Pancreas (tissue), 10 donors: Measurements from ENCODE around the gene APBA2. TPM values are rescaled to one million over a fixed set of nuclear protein-coding genes. Genes with fewer than 3 reads are reported as not detected.

Experiments
- ATAC-seq, 4 donors: fragments of 200-7000 bp; cut with Tn5 transposase; one replicate each; pipeline versions ENCODE4 v1.8.0 to v1.9.1; 2020; ENCODE audit warnings: mild to moderate bottlenecking in 4 of 4, moderate library complexity in 4 of 4
- DNase-seq, 6 donors: peaks; one replicate each; pipeline ENCODE4 v3.0.0-alpha.2; 2020
- FAIRE-seq: peaks from 2 replicates; lab custom pipeline; 2012; peaks lifted over from hg19 to GRCh38; lab: Jason Lieb, UNC
- H3K27ac ChIP-seq, 4 donors: fragments of 200-600 bp; sonication (generic); 1 replicate in 3 of 4; 2 replicates in 1 of 4; pipeline versions ENCODE4 v1.5.0 to v1.8.0; 2020
- H3K27me3 ChIP-seq, 4 donors: fragments of 200-600 bp; one replicate each; pipeline ENCODE4 v1.8.0; 2021
- H3K36me3 ChIP-seq, 3 donors: fragments of 200-600 bp; sonication (generic) in 1 of 3; one replicate each; pipeline versions ENCODE4 v1.5.0 to v1.8.0; 2020 to 2021
- H3K4me1 ChIP-seq, 3 donors: fragments of 200-600 bp; one replicate each; pipeline ENCODE4 v1.8.0; 2021
- H3K4me3 ChIP-seq, 4 donors: fragments of 200-600 bp; sonication (generic) in 2 of 4; one replicate each; pipeline versions ENCODE4 v1.5.0 to v1.8.0; 2020 to 2021
- H3K9me3 ChIP-seq, 4 donors: fragments of 200-600 bp; one replicate each; pipeline ENCODE4 v1.8.0; 2021
- WGBS, 2 donors: extraction: QIAGEN DNeasy Blood & Tissue Kit; methylation state at CpG; one replicate each; pipeline ENCODE4 v1.1.7; 2013; 5-methylcytosine and 5-hydroxymethylcytosine counted together
- intact Hi-C, 3 donors: fragments of 100-400 bp; cut with DNase I; formaldehyde crosslinking; loops; one replicate each; pipeline versions ENCODE4 v1.11.1 to v1.14.2; 2022
- polyA plus RNA-seq, 2 donors: library from polyadenylated mRNA; stranded (reverse); fragments of 200-250 nt; gene quantifications; one replicate each; pipeline ENCODE4 v1.2.3, GENCODE V29; 2013
- total RNA-seq, 6 donors: library from RNA; stranded (reverse); fragmentation: NEBNext Ultra II Directional in 4 of 6; extraction: Animal tissue kit (Norgen Biotek cat#: 25700) in 4 of 6; gene quantifications; one replicate each; pipeline versions ENCODE4 v1.2.1 to v1.2.4, GENCODE V29; 2021 to 2023
- TF ChIP-seq, protein P1 (sequence below), 4 donors: fragments of 200-600 bp; sonication (generic) in 3 of 4; IDR thresholded peaks; one replicate each; pipeline versions ENCODE4 v1.5.0 to v1.8.0; 2021; ENCODE audit warnings: antibody characterized with exemption in 4 of 4
- donor health status: healthy with polysubstance abuse.
- donor health status: DM: no; HTN: no; CAD: no; lungs with moderate emphysema.
- donor health status: DM: no; HTN: no; CAD: no.
- donor health status: control.
- donor health status: control.
- donor health status: Bipolar disorder and iron deficiency.
- donor health status: DM: yes; HTN: yes; CAD: no.
- donor health status: DM: no; HTN: no; CAD: no.
- donor health status: DM: no; HTN: no; CAD: no.
- donor health status: DM: yes; HTN: yes; CAD: no.

The APBA2 gene
- total and polyA plus RNA-seq, 8 donors, result 3.9 to 10.3 (median 6.7) TPM

DNA sequence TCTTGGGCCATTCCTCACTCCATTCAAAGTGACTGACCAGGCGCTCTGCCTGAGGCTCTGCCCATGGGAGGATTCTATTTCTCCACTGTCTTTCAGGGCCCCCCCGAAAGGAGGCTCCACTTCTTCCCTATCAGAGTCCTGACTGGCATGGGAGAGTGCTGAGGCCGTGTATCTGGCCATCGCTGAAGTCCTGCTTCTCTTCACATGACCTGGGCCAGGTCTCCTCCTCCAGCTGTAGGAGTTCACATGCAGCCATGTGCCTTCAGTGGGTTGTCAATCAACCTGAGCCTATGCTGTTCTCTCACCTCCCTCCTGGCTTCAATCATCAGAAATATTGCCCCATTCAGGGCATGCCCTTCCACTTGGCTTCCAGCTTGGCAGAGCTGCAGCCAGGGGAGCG lies 12.8 kb upstream of the APBA2 start:
- DNase-seq (peak in 5 of 6 donors; percentile 53 to 82 (median 74)), FAIRE-seq (no peak), ATAC-seq (peak; percentile 89 to 91 (median 89))
- Histone ChIP-seq H3K9me3 (no peaks in the 10 kb centered on the region), H3K4me1 (peaks cover 0 to 5% (median 3%) of the 10 kb centered on the region in 3 donors), H3K27ac (peak overlapping the region; percentile 21 to 47 (median 40)), H3K36me3 (no peaks in the 10 kb centered on the region), H3K27me3 (no peaks in the 10 kb centered on the region), H3K4me3 (no peak overlapping the region)
- WGBS, 2 donors, result 48 to 52% methylated on average over 5 of the region's 5 CpGs
- intact Hi-C loops, result no loop called here
- TF ChIP-seq, protein P1, sequence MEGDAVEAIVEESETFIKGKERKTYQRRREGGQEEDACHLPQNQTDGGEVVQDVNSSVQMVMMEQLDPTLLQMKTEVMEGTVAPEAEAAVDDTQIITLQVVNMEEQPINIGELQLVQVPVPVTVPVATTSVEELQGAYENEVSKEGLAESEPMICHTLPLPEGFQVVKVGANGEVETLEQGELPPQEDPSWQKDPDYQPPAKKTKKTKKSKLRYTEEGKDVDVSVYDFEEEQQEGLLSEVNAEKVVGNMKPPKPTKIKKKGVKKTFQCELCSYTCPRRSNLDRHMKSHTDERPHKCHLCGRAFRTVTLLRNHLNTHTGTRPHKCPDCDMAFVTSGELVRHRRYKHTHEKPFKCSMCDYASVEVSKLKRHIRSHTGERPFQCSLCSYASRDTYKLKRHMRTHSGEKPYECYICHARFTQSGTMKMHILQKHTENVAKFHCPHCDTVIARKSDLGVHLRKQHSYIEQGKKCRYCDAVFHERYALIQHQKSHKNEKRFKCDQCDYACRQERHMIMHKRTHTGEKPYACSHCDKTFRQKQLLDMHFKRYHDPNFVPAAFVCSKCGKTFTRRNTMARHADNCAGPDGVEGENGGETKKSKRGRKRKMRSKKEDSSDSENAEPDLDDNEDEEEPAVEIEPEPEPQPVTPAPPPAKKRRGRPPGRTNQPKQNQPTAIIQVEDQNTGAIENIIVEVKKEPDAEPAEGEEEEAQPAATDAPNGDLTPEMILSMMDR (IDR thresholded peaks at IDR 0.05), result no peak

DNA sequence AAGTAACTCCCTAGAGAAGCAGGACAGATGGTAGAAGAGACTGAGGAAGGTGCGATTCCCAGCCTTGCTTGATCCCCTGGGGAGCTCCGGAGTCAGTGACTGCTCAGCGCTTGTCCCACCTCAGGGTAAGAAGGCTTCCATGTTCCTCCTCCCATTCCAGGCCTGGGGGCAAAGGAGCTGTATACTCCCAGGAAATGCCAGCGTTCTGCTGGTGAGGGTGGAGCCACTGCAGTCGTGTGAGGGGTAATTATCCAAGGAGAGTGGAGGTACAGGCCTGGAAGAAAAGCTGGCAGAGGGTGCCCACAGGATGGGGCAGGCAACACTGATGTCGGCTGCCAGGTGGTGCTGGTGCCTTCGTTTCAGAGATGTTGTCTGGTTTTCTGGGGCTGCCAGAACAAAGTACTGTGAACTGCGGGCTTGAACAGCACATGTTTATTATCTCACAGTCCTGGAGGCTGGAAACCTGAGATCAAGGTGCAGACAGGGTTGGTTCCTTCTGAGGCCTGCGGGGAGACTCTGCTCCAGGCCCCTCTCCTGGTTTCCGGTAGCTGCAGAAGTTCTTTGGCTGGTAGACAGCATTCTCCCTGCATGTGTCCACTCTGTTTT lies 12.1 kb upstream of the APBA2 start:
- no peak overlapping the region for H3K4me3 ChIP-seq
- peaks cover 0 to 5% (median 3%) of the 10 kb centered on the region in 3 donors for H3K4me1 ChIP-seq
- no peaks in the 10 kb centered on the region for H3K9me3 ChIP-seq
- ATAC-seq, result peak; percentile 80 to 86 (median 84)
- 38 to 44% methylated on average over 10 of the region's 10 CpGs for WGBS, 2 donors
- DNase-seq, result peak in 5 of 6 donors; percentile 52 to 68 (median 61)
- no peaks in the 10 kb centered on the region for H3K27me3 ChIP-seq
- no peak for FAIRE-seq
- TF ChIP-seq, protein P1 (IDR thresholded peaks at IDR 0.05), result no peak
- peak overlapping the region; percentile 21 to 47 (median 40) for H3K27ac ChIP-seq
- H3K36me3 ChIP-seq, result no peaks in the 10 kb centered on the region
- intact Hi-C loops, result no loop called here

DNA sequence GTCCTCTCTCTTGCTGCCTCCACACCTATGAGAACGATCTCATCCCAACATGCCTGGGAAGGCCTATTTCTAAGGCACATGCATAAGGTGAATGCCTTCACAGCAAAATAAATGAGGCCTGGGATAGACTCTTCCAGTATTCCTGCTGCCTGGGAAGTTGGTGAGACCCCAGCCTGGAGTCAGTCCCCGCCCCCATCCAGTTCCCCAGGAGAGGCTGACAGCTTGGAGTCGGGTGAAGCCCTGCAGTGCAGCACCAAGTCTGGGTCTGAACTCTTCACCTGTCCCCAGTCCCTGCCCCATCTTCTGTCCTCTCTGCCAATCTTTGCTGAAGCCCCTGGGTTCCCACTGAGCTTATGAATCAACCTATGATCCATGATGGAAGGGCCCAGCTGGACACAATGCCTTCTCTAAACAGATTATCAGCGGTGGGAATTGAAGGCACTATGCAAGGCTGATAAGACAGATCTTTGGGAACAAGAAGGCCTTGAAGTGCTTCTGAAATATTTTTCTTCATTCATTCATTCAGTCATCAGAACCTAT lies 10.2 kb upstream of the APBA2 start:
- DNase-seq, result peak in 1 of 6 donors; percentile 20
- TF ChIP-seq, protein P1 (IDR thresholded peaks at IDR 0.05), result no peak
- H3K27me3 ChIP-seq, result no peaks in the 10 kb centered on the region
- FAIRE-seq, result no peak
- no peak for ATAC-seq
- intact Hi-C loops, result no loop called here
- no peaks in the 10 kb centered on the region for H3K36me3 ChIP-seq
- WGBS, 2 donors, result 89 to 90% methylated on average over 4 of the region's 4 CpGs
- H3K4me3 ChIP-seq, result no peak overlapping the region
- H3K27ac ChIP-seq, result no peak overlapping the region
- peaks cover 0 to 5% (median 3%) of the 10 kb centered on the region in 3 donors for H3K4me1 ChIP-seq
- H3K9me3 ChIP-seq, result no peaks in the 10 kb centered on the region

DNA sequence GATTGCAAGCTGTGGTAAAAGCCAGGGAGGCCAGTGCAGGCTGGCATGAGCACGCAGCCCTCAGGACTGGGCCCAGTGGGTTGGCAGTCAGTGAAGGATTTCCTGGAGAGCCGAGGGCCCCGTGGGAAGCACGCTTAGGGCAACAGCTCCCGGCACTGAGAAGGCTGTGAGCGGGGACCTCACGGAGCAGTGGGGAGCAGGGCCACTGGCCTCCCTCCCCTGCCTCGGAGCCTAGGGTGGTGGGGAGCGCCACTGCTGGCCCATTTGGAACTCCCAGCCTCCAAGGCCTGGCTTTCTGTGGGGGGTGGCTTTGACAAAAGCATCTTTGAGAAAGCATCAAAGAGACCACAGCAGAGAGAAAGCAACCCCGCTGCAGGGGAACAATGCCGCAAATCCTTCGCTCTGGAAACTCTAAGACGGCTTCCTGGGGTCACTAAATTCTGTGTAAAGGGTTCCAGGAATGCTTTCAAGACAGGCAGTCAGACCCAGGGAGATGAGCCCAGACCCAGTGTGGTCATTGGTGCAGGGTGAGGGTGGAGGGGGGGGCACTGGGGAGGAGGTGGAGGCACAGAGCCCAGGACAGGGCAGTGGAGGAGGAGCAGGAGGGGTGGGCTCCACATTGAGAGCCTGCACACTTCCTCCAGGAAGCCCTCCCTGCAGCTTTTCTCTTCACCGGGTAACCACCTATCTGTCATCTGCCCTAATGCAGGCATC lies 9.5 kb upstream of the APBA2 start:
- TF ChIP-seq, protein P1 (IDR thresholded peaks at IDR 0.05), result no peak
- peaks cover 0 to 8% (median 5%) of the 10 kb centered on the region in 3 donors for H3K4me1 ChIP-seq
- no peak for FAIRE-seq
- no peaks in the 10 kb centered on the region for H3K9me3 ChIP-seq
- ATAC-seq, result no peak
- intact Hi-C loops, result no loop called here
- H3K27me3 ChIP-seq, result no peaks in the 10 kb centered on the region
- DNase-seq, result peak in 1 of 6 donors; percentile 49
- no peaks in the 10 kb centered on the region for H3K36me3 ChIP-seq
- WGBS, 2 donors, result 86 to 91% methylated on average over 14 of the region's 14 CpGs
- no peak overlapping the region for H3K4me3 ChIP-seq
- no peak overlapping the region for H3K27ac ChIP-seq
